GM18858 (cell line): ENCODE data around the gene NPSR1.
"Not testable (repeated sequence)": the region's sequence is repeated elsewhere in the genome, so short reads cannot be mapped to it uniquely, and the experiment has no call there.

ENCODE experiments used
- ATAC-seq: cut with Tn5 transposase; IDR thresholded peaks from one replicate; pipeline ENCODE4 v1.9.1; 2021; ENCODE audit not compliant: unreplicated experiment

The NPSR1 gene, protein sequence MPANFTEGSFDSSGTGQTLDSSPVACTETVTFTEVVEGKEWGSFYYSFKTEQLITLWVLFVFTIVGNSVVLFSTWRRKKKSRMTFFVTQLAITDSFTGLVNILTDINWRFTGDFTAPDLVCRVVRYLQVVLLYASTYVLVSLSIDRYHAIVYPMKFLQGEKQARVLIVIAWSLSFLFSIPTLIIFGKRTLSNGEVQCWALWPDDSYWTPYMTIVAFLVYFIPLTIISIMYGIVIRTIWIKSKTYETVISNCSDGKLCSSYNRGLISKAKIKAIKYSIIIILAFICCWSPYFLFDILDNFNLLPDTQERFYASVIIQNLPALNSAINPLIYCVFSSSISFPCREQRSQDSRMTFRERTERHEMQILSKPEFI

DNA sequence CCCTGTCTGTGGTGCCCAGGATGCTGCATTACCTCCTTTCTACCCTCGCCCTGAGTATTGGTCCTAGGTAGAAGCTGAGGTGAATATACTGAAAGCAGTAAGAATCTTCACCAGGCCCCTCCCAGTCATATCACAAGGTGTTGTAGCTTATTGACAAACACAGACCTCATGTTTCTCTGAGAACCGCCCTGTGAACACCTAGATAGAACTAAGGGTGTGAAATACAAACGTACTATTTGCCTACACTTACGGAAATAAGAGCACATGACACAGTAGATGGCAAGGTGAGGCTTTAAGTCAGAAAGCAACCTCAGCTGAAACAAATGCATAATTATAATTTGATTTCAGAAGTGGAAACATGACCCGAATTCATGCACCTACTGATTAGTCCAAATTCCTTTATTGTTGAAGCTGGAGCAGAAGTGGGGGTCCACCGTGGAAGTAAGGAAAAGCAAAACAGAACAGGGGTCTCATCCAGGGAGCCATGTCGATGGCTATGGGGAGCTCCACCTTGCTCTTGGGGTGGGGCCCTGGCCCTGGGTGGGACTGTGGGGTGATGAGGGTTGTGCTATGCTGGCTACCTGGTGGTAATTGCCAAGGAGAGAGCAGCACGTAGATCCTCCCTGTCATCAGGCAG is at the start of gene NPSR1:
TSS of gene NPSR1 (plus strand) at position 587 of the 637 bp plus-strand sequence. CDS start 195 bp downstream, outside the sequence.
- no peak for ATAC-seq

DNA sequence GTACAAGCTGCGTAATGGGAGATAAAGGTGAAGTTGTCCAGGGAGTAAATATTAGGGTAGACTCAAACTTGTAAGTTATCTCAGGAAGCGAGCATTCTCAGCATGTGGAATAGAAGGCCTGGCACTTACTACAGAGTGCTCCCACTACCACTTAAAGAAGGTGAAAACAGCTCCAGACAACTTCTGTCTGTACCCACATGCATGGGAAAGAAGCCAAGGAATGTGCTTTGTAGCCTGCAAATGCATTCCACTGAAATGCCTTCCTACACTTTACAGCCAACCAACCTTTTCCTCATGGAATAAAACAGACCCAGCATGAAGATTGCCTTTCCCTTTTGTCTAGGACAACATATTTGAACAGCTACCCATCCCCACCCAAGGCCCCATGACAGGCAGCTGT is 45.4 kb upstream of the NPSR1 start:
- ATAC-seq, result no peak

DNA sequence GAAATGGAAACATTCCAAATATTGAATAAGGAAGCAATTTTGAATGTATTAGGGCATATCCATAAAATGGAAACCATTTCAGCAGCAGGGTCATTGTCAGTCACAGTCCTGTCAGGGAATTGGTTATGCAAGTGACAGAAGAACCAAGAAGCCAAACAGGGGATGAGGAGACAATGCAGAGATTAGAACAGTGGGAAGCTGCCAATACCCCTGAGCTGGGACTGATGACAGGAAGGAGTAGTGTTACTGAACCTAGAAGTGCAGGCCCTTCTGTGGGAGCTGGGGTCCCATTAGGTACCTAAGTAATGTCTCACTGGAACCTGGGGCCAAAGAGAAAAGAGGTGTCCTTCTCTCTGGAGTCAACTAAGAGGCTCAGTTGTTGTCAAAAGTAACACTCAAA is 37.6 kb upstream of the NPSR1 start:
- ATAC-seq, result no peak

DNA sequence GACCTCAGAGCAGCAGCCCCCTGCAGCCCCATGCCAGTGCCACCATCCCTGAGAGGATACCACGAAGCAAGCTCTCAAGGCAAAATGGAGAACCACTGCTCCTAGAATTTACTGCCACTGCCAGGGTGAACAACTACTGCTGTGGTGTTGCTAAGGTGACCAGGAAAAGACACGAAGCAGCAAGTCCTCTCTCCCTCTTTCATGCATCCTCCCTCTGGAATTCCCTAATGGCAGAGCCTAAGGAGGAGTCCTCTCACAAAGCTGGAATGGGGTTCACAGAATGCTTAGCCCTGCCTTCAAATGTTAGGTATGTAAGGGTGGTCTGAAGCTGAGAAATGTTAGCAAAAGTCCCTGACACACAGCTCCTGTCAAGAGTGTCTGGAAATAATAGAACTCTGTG is 35.8 kb upstream of the NPSR1 start:
- no peak for ATAC-seq

DNA sequence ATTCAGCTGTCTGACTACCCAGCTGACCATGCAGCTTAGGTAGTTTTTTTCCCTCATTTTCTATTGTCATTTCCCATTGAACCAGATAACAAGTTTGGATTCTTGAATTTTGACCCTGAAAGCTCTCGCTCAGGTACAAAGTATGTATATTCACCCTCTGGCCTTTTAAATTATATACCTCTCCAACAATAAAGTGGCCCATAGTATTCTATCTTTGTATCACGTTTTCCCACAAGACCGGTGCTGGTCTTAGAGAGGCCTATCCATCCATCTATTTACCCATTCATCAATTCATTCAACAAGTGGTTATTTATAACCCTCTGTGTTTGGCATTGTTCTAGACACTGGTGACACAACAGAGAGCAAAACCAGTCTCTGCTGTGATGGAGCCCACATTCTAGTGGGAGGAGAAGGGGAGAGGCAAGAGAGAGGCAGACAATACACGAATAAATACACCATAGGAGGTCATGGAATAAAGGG is 35.2 kb upstream of the NPSR1 start:
- no peak for ATAC-seq

DNA sequence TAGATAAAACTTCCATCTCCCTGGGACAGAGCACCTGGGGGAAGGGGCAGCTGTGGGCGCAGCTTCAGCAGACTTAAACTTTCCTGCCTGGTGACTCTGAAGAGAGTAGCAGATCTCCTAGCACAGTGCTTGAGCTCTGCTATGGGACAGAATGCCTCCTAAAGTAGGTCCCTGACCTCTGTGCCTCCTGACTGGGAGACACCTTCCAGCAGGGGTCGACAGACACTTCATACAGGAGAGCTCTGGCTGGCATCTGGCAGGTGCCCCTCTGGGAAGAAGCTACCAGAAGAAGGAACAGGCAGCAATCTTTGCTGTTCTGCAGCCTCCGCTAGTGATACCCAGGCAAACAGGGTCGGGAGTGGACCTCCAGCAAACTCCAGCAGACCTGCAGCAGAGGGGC is 29.4 kb upstream of the NPSR1 start:
- not testable (repeated sequence) for ATAC-seq

DNA sequence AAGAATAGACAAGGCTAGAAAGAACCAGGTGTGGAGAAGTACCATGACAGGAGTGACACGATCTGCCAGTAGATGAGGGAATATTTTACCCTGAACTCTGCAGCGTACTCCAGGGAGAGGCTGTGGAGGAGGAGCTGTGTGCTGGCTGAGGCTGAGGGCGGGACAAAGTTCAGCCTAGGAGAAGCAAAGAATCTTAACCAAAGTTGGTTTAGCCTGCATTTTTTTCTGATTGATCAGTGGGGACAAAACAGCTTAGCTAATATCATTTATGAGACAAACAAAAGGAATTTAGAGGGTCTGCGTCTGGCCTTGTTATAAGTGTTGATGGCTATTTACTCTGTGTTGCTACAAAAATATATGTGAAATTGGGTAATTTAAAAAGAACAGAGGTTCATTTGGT is 5.2 kb upstream of the NPSR1 start:
- no peak for ATAC-seq

DNA sequence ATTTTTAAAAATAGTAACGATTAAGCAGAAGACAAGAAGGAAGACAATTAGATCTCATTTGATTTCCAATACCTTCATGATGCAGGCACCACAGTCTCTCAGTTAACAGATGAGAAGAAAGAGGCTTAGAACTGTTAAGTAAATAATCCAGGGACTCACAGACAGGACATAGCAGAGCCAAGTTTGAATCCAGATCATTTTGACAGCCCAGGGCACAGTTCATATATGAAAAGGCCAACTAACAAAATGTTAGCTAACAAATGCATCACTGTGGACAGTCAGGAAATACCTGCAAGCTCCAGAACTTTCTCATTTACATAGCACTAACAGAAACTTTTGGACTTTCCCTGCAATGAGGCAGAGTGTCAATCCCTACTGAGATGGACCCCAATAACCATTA is 4.2 kb upstream of the NPSR1 start:
- ATAC-seq, result no peak

DNA sequence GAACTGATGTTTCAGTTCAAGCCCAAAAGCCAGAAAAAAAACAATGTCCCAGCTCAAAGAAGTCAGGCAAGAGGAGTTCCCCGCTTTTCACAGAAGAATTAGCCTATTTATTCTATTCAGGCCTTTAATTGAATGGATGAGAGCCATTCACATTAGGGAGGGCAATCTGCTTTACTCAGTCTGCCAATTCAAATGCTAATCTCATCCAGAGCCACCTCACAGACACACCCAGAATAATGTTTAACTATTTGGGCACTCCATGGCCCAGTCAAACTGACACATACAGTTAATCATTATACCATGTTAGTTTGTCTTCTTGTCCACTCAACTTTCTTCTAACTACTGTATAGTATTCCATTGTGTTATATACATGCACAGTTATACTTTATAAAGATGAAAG is 2.6 kb upstream of the NPSR1 start:
- no peak for ATAC-seq

DNA sequence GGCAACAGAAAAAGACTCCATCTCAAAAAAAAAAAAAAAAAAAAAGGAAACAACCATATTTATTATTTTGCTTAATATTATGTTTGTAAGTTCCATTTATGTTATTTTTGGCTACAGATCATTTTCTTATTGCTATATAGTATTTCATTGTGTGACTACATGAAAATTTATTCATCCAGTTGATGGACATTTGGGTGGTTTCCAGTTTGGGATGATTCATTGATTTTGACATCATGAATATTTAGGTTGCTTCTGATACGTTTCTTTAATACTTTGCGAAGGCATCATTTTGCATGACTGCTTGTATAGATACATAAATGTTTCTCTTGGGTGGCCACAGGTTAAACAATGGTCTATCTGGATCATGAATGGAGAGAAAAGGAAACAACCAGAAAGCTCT is 2.0 kb upstream of the NPSR1 start:
- no peak for ATAC-seq

DNA sequence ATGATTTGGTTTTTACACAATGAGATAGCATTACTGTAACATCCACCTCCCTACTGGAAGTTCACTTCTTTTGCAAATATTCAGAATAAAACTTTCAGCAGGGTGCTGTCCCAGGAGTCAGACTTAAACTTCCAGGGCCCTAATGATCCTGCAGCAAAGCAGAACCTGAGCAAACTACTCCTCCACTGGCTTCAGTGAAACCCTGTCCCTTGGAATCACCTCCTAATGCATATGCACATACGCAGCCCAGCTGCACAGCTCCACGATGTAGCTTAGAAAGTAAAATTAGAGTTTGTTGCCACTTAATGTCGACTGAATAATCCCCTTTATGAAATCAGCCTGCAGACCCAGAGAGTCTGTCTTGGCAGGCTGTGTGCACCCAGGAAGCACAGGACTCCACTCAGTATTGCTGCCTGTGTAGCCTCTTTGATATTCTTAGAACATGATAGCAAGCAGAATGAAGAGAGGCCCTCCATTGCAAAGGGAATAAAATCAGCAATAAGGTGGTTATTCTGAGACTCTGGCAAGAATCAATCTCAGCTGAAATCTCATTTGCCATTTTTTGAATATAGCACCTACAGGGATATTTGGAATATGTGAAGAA is 1.6 kb downstream of the NPSR1 start:
- ATAC-seq, result no peak

DNA sequence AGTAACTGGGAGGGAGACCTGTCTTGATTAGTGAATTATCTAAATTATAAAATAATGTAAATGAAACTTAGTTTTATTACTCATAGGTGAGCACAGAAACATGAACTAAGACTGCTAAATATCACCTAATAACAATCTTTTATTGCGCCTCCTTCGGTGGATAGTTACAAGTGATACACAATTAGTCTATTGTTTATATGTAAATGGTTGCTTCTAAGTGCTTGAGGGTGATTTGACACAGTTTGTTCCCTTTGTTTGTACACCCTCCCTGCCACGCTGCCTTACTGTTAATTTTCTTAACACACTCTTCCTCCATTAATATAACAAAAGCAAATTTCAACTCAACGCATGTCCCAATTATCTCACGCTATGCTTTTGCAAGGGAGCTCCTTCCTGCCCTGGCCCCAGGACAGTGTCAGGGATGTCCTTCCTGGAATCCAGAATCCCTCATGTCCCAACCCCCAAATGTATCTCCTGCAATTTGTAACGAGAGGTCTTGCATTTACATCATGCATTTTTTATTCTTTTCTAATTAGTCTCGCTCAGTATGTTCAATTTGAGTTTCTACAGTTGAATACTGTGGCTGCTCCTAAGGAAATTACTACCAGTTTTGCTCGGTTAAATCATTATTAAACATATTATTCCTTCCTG is 4.2 kb downstream of the NPSR1 start:
- ATAC-seq, result no peak

DNA sequence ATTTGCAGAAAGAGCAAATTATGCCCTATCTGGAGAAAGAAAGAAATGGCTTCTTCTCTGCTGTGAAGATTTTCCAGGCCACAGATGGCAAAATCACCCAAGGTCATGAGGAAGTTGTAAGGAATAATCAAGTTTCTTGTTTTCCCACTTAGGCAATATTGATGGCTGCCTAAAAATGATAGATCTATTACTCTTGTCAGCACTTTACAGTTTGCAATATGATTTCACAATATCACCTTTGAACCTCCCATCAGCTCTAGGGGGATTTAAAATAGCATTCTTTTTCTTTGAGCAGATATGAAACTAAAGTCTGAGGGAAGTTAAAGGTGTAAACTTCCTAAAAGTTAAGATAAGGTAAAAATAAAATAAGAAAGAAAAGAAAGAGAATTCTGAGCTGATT is 6.7 kb downstream of the NPSR1 start:
- ATAC-seq, result no peak

DNA sequence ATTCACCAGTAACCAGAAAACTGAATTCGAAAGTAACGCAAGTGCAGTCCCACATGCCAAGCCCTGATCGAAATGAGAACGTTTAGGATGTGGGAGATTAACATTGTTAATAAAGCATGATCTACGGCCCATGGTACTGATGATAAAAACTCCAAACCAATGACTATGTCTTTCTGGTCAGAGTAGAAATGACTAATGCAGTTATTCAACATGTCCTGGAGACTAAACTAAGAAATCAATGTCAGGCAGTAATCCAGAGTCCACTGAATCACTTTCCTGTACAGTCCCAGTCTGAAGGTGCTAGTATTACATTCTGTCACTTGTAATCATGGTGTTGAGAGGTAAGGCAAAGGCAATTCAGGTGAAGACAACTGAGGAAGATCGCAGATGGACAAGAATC is 14.4 kb downstream of the NPSR1 start:
- ATAC-seq, result no peak

DNA sequence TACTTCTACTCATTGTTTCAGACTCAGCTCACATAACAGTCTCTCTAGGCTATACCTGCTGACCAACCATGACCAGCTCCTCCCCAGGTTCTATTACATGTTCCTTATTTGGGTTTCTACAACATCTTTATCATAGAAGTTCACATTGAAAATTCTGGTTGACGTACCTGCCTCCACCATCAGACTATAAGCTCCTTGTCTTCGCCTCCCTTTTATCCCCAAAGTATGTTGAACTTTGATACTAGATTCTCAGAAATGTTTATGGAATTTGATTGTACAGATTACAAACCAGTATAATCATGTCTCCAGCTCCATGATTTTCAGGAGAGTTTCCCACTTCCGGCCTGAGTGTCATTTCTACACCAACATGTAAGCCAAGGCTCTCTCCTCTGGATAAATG is 15.0 kb downstream of the NPSR1 start:
- ATAC-seq, result no peak

DNA sequence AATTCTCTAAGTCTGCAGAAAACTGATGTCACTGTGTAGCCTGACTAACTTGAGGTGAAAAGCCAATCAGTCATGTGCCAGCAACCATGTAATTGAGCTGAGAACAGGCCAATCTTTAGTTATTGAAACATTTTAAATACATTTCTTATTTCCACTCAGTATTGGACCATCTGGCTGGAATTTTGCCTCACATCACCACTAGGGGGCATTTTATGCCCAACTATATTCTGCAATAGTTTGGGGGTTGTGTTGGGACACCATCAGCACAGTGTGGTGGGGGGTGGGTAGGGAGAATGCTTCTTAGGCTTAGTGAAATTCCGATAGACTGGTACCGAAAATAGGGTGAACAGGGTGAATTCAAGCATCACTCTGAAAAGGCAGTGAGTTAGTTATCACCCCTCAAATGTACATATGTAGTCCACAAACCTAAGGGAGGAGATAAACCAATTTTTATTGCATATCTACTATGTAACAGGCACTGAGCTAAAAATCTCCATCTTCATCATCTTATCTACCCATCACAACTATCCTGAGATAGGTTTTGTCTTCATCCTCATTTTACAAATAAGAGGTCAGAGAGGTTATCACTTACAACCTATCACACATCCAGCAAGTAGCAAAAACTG is 17.8 kb downstream of the NPSR1 start:
- peak; percentile 75 for ATAC-seq

DNA sequence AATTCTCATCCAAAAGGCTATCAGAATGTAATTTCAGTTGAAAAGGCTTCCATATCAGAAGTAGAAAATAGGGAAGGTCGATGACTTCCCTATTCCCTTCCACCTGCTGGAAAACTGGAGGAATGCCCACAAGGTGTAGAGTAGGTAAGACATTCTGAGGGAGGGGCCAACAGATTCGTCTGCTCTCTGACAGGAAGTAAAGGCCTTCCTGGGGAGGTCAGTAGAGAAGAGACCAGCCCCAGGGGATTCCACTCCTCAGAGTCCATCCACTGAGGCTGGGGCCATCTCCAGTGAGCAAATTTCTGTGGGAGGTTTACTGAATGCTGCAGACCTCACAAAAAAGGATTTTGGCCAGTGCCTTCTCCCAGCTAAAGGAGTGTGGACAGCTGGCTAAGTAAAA is 19.5 kb downstream of the NPSR1 start:
- ATAC-seq, result no peak

DNA sequence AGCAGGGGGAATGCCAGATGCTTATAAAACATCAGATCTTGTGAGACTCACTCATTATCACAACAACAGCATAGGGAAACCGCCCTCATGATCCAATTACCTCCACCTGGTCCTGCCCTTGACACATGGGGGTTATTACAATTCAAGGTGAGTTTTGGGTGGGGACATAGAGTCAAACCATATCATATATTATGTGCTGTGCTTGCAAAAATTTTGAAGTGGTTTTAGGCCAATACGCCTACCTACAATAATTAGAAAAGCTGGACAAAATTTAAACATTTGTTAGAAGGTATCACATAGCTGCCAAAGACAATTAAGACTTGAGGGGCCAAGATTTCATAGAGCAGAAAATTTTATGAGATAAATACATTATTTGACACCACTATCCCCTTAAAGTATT is 29.5 kb downstream of the NPSR1 start:
- ATAC-seq, result no peak

DNA sequence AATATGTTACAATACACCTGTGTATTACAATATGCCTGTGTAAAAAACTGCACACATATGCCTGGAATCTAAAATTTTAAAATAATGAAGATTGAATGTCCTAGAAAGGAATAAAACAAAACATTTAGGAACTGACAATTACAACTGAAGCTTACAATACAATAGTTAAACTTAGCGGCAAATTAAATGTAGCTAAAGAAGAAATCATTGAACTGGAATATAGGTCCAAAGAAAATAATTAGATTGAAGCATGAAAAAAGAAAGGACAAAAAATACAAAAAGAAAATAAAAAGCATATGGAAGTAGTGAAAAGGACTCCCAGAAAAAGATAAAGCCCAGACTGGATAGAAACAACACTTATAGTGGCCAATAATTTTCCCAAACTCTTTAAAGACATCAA is 38.4 kb downstream of the NPSR1 start:
- no peak for ATAC-seq

DNA sequence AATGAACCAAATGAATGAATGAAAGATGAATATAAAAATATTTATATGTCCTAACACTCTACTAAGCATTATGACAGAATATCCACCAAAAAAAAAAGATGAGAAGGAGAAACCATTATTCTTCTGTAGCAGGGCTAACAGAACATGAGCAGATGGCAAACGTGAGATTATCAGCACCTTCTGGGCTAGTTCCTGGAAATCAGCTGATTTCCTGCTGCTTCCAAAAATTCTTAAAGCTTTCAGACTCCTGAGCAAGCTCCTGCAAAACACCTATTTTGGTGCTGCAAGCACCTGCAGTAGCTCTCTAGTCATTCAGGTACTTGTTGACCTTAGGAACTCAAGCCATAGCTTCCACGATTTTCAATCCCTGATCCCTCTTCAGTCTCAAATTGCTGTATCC is 51.8 kb downstream of the NPSR1 start:
- no peak for ATAC-seq

DNA sequence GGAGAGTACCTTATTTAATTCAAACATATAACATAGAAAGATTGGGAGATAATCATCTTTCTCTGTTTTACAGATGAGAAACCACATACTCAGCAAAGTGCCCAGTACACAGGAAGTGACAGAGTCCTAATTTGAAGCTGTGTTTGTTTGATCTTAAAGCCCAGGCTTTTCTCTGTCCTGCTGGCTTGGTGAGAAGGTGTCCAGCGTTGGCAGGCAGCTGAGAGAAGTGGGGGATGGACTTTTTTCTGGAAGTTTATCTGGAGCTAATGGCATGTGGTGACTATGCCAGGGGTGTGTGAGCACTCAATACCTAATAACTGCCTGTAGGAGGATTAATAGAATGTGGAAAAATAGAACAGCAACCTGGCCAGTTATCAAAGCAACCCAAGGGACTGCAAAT is 60.8 kb downstream of the NPSR1 start:
- no peak for ATAC-seq
